ENCODE data around the gene NEMP1.

DNA sequence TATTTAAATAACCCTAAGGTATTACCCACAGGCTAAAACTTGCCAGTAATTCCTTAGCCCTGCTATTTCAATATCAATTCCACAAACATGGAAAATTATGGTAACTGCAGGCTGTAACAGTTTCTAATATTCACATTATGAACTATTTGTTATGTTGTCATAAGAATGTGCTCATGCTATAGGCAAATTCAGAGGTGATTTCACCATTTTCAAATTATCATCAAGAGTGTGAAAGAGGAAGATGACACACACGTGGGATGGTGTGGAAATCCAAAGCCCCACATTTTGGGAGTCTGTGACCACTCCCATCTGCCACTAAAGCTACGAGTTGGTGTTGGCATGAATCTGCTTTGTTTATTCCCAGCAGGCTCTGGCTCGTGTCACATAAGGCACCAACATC is 22.8 kb downstream of the NEMP1 start:
- TF ChIP-seq, protein P1, sequence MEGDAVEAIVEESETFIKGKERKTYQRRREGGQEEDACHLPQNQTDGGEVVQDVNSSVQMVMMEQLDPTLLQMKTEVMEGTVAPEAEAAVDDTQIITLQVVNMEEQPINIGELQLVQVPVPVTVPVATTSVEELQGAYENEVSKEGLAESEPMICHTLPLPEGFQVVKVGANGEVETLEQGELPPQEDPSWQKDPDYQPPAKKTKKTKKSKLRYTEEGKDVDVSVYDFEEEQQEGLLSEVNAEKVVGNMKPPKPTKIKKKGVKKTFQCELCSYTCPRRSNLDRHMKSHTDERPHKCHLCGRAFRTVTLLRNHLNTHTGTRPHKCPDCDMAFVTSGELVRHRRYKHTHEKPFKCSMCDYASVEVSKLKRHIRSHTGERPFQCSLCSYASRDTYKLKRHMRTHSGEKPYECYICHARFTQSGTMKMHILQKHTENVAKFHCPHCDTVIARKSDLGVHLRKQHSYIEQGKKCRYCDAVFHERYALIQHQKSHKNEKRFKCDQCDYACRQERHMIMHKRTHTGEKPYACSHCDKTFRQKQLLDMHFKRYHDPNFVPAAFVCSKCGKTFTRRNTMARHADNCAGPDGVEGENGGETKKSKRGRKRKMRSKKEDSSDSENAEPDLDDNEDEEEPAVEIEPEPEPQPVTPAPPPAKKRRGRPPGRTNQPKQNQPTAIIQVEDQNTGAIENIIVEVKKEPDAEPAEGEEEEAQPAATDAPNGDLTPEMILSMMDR (IDR thresholded peaks at IDR 0.05), result no peak
- no peak for TF ChIP-seq POLR2A (IDR thresholded peaks at IDR 0.05)
